Measurements from ENCODE around the gene SLC47A2. TPM values are rescaled to one million over a fixed set of nuclear protein-coding genes. Genes with fewer than 3 reads are reported as not detected.

The SLC47A2 gene
- total and polyA plus RNA-seq, 2 of the 13 experiments (the other 11 are each of a cell fraction or from before 2014, with no cell fraction given), result 0.04 TPM; not detected in 1

- TF ChIP-seq, protein P1, sequence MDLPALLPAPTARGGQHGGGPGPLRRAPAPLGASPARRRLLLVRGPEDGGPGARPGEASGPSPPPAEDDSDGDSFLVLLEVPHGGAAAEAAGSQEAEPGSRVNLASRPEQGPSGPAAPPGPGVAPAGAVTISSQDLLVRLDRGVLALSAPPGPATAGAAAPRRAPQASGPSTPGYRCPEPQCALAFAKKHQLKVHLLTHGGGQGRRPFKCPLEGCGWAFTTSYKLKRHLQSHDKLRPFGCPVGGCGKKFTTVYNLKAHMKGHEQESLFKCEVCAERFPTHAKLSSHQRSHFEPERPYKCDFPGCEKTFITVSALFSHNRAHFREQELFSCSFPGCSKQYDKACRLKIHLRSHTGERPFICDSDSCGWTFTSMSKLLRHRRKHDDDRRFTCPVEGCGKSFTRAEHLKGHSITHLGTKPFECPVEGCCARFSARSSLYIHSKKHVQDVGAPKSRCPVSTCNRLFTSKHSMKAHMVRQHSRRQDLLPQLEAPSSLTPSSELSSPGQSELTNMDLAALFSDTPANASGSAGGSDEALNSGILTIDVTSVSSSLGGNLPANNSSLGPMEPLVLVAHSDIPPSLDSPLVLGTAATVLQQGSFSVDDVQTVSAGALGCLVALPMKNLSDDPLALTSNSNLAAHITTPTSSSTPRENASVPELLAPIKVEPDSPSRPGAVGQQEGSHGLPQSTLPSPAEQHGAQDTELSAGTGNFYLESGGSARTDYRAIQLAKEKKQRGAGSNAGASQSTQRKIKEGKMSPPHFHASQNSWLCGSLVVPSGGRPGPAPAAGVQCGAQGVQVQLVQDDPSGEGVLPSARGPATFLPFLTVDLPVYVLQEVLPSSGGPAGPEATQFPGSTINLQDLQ (CRISPR knock-in tag; IDR thresholded peaks at IDR 0.05), result no peak
- TF ChIP-seq EP300 (IDR thresholded peaks at IDR 0.05; ENCODE audit: low read depth in 2 of 2, low read length in 2 of 2) (peak in 1 of 2 experiments; percentile 55; a peak in 1 of 4 replicates), EP300 (CRISPR knock-in tag; IDR thresholded peaks at IDR 0.05; ENCODE audit: borderline replicate concordance) (no peak), ARID3A (IDR thresholded peaks at IDR 0.05; ENCODE audit: low read depth, low read length) (no peak), ZNF605 (CRISPR knock-in tag; IDR thresholded peaks at IDR 0.05) (no peak), ZNF143 (CRISPR knock-in tag; IDR thresholded peaks at IDR 0.05) (no peak), SMAD3 (CRISPR knock-in tag; IDR thresholded peaks at IDR 0.05) (no peak), MXD3 (CRISPR knock-in tag; IDR thresholded peaks at IDR 0.05) (no peak)
- TF ChIP-seq, protein P2, sequence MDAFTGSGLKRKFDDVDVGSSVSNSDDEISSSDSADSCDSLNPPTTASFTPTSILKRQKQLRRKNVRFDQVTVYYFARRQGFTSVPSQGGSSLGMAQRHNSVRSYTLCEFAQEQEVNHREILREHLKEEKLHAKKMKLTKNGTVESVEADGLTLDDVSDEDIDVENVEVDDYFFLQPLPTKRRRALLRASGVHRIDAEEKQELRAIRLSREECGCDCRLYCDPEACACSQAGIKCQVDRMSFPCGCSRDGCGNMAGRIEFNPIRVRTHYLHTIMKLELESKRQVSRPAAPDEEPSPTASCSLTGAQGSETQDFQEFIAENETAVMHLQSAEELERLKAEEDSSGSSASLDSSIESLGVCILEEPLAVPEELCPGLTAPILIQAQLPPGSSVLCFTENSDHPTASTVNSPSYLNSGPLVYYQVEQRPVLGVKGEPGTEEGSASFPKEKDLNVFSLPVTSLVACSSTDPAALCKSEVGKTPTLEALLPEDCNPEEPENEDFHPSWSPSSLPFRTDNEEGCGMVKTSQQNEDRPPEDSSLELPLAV (CRISPR knock-in tag; conservative IDR thresholded peaks at IDR 0.05; ENCODE audit: low read depth), result no peak
- TF ChIP-seq, protein P3, sequence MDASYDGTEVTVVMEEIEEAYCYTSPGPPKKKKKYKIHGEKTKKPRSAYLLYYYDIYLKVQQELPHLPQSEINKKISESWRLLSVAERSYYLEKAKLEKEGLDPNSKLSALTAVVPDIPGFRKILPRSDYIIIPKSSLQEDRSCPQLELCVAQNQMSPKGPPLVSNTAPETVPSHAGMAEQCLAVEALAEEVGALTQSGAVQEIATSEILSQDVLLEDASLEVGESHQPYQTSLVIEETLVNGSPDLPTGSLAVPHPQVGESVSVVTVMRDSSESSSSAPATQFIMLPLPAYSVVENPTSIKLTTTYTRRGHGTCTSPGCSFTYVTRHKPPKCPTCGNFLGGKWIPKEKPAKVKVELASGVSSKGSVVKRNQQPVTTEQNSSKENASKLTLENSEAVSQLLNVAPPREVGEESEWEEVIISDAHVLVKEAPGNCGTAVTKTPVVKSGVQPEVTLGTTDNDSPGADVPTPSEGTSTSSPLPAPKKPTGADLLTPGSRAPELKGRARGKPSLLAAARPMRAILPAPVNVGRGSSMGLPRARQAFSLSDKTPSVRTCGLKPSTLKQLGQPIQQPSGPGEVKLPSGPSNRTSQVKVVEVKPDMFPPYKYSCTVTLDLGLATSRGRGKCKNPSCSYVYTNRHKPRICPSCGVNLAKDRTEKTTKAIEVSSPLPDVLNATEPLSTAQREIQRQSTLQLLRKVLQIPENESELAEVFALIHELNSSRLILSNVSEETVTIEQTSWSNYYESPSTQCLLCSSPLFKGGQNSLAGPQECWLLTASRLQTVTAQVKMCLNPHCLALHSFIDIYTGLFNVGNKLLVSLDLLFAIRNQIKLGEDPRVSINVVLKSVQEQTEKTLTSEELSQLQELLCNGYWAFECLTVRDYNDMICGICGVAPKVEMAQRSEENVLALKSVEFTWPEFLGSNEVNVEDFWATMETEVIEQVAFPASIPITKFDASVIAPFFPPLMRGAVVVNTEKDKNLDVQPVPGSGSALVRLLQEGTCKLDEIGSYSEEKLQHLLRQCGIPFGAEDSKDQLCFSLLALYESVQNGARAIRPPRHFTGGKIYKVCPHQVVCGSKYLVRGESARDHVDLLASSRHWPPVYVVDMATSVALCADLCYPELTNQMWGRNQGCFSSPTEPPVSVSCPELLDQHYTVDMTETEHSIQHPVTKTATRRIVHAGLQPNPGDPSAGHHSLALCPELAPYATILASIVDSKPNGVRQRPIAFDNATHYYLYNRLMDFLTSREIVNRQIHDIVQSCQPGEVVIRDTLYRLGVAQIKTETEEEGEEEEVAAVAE (CRISPR knock-in tag; IDR thresholded peaks at IDR 0.05; ENCODE audit: borderline replicate concordance), result no peak
- TF ChIP-seq, protein P4, sequence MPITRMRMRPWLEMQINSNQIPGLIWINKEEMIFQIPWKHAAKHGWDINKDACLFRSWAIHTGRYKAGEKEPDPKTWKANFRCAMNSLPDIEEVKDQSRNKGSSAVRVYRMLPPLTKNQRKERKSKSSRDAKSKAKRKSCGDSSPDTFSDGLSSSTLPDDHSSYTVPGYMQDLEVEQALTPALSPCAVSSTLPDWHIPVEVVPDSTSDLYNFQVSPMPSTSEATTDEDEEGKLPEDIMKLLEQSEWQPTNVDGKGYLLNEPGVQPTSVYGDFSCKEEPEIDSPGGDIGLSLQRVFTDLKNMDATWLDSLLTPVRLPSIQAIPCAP (CRISPR knock-in tag; IDR thresholded peaks at IDR 0.05; ENCODE audit: low read depth), result no peak
- TF ChIP-seq, protein P5, sequence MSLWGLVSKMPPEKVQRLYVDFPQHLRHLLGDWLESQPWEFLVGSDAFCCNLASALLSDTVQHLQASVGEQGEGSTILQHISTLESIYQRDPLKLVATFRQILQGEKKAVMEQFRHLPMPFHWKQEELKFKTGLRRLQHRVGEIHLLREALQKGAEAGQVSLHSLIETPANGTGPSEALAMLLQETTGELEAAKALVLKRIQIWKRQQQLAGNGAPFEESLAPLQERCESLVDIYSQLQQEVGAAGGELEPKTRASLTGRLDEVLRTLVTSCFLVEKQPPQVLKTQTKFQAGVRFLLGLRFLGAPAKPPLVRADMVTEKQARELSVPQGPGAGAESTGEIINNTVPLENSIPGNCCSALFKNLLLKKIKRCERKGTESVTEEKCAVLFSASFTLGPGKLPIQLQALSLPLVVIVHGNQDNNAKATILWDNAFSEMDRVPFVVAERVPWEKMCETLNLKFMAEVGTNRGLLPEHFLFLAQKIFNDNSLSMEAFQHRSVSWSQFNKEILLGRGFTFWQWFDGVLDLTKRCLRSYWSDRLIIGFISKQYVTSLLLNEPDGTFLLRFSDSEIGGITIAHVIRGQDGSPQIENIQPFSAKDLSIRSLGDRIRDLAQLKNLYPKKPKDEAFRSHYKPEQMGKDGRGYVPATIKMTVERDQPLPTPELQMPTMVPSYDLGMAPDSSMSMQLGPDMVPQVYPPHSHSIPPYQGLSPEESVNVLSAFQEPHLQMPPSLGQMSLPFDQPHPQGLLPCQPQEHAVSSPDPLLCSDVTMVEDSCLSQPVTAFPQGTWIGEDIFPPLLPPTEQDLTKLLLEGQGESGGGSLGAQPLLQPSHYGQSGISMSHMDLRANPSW (CRISPR knock-in tag; IDR thresholded peaks at IDR 0.05; ENCODE audit: borderline replicate concordance), result no peak
These were observed 12.4 kb downstream of the SLC47A2 start (continued) for GRCh38 chr17:19703828-19704613.
